Measurements from ENCODE around the gene MBTPS1. TPM values are rescaled to one million over a fixed set of nuclear protein-coding genes. Genes with fewer than 3 reads are reported as not detected.

The MBTPS1 gene
- total and polyA plus RNA-seq, 9 of the 15 experiments (the other 6 are each of a cell fraction or from before 2014, with no cell fraction given) = 2.8 to 57.6 (median 43.8) TPM

DNA sequence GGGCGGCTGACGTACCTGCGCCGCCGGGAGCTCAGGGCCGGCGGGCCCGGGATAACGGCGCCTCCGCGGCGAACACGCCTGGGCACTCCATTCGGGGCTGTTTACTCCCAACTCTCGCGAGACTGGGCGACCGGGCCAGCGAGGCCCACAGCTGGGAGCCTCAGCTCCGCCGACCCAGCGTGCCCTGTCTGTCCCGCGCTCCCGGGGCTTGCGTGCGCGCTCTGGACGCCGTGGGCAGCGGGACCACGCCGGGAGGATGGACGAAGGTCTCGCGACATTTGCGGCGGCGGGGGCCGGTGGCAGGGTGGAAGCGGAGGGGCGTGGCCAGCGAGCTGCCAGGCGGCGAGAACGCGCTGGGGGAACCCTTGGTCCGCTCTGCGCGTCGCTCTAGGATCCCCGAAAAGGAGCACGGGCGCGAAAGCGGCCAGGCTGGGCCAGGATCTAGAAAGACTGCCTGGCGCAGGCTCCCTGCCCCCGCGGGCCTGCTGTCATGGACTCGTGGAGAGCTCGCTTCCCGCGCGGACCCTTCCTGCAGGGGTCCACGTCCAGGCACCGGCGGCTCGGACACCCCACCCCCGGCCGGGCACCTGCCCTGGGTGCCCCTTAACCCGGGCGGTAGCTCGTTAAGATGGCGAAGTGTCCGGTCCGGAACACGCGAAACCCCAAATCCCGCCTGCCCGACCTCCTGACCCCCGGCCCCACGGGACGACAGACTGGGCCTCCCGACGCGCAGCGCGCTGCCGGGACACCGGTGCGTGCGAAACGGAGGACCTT lies at the start of gene MBTPS1 (continued):
- TF ChIP-seq, protein P1, sequence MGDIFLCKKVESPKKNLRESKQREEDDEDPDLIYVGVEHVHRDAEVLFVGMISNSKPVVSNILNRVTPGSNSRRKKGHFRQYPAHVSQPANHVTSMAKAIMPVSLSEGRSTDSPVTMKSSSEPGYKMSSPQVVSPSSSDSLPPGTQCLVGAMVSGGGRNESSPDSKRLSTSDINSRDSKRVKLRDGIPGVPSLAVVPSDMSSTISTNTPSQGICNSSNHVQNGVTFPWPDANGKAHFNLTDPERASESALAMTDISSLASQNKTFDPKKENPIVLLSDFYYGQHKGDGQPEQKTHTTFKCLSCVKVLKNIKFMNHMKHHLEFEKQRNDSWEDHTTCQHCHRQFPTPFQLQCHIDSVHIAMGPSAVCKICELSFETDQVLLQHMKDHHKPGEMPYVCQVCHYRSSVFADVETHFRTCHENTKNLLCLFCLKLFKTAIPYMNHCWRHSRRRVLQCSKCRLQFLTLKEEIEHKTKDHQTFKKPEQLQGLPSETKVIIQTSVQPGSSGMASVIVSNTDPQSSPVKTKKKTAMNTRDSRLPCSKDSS (IDR thresholded peaks at IDR 0.05; ENCODE audit: low read depth, partially characterized antibody) = no peak
- TF ChIP-seq RBM15 (IDR thresholded peaks at IDR 0.05; ENCODE audit: insufficient read depth, low read length) (no peak), CCAR2 (IDR thresholded peaks at IDR 0.05; ENCODE audit: low read depth, low read length) (no peak), TBL1XR1 (IDR thresholded peaks at IDR 0.05; ENCODE audit: low read length in 2 of 2) (peak in 1 of 2 experiments; percentile 29; a peak in 1 of 4 replicates), ZNF12 (CRISPR knock-in tag; IDR thresholded peaks at IDR 0.05) (no peak), POLR2AphosphoS5 (IDR thresholded peaks at IDR 0.05; ENCODE audit: control insufficient read depth, insufficient read depth, low read depth, low read length) (no peak; the same call in 1 of the 2 replicates), CCNT2 (IDR thresholded peaks at IDR 0.05; ENCODE audit: borderline replicate concordance, extremely low read depth, insufficient read length, low read depth, low read length) (peak; percentile 65), SNRNP70 (optimal IDR thresholded peaks at IDR 0.05; ENCODE audit: low read depth, low read length) (no peak), ZNF699 (CRISPR knock-in tag; IDR thresholded peaks at IDR 0.05; ENCODE audit: insufficient replicate concordance) (no peak), MTA1 (IDR thresholded peaks at IDR 0.05; ENCODE audit: borderline replicate concordance) (no peak), CBFA2T3 (IDR thresholded peaks at IDR 0.05) (no peak), NEUROD1 (IDR thresholded peaks at IDR 0.05; ENCODE audit: borderline replicate concordance, low read depth, low read length, partially characterized antibody) (peak; percentile 31), ZBTB17 (CRISPR knock-in tag; IDR thresholded peaks at IDR 0.05) (peak; percentile 69; the same call in 1 of the 2 replicates), RBM17 (IDR thresholded peaks at IDR 0.05; ENCODE audit: borderline replicate concordance, low read depth, low read length) (no peak), BACH1 (tag; IDR thresholded peaks at IDR 0.05) (no peak), ZBTB7A (IDR thresholded peaks at IDR 0.05; ENCODE audit: borderline replicate concordance, control insufficient read depth, low read depth, low read length) (no peak), SMARCA4 (IDR thresholded peaks at IDR 0.05) (no peak; the same call in 1 of the 2 replicates), HNRNPH1 (optimal IDR thresholded peaks at IDR 0.05; ENCODE audit: low read depth, low read length) (no peak)
- TF ChIP-seq, protein P2, sequence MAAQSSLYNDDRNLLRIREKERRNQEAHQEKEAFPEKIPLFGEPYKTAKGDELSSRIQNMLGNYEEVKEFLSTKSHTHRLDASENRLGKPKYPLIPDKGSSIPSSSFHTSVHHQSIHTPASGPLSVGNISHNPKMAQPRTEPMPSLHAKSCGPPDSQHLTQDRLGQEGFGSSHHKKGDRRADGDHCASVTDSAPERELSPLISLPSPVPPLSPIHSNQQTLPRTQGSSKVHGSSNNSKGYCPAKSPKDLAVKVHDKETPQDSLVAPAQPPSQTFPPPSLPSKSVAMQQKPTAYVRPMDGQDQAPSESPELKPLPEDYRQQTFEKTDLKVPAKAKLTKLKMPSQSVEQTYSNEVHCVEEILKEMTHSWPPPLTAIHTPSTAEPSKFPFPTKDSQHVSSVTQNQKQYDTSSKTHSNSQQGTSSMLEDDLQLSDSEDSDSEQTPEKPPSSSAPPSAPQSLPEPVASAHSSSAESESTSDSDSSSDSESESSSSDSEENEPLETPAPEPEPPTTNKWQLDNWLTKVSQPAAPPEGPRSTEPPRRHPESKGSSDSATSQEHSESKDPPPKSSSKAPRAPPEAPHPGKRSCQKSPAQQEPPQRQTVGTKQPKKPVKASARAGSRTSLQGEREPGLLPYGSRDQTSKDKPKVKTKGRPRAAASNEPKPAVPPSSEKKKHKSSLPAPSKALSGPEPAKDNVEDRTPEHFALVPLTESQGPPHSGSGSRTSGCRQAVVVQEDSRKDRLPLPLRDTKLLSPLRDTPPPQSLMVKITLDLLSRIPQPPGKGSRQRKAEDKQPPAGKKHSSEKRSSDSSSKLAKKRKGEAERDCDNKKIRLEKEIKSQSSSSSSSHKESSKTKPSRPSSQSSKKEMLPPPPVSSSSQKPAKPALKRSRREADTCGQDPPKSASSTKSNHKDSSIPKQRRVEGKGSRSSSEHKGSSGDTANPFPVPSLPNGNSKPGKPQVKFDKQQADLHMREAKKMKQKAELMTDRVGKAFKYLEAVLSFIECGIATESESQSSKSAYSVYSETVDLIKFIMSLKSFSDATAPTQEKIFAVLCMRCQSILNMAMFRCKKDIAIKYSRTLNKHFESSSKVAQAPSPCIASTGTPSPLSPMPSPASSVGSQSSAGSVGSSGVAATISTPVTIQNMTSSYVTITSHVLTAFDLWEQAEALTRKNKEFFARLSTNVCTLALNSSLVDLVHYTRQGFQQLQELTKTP (IDR thresholded peaks at IDR 0.05; ENCODE audit: low read depth in 1 of 2, partially characterized antibody in 2 of 2) = no peak
- TF ChIP-seq, protein P3, sequence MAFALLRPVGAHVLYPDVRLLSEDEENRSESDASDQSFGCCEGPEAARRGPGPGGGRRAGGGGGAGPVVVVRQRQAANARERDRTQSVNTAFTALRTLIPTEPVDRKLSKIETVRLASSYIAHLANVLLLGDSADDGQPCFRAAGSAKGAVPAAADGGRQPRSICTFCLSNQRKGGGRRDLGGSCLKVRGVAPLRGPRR (CRISPR knock-in tag; IDR thresholded peaks at IDR 0.05) = no peak
